PFSK-1 (cell line): ENCODE data around the gene WWC1.

Experiments
- FOXP2 ChIP-seq: optimal IDR thresholded peaks from 2 replicates; pipeline ENCODE3; 2011; ENCODE audit warnings: borderline replicate concordance, control low read depth, inconsistent platforms; ENCODE audit not compliant: insufficient read depth; ENCODE audit errors: extremely low read length, extremely low read depth
- POLR2AphosphoS5 ChIP-seq: IDR thresholded peaks from 2 replicates; pipeline ENCODE4 v1.6.1; 2012; ENCODE audit warnings: low read depth, mild to moderate bottlenecking, control low read depth, low read length, moderate library complexity
- REST ChIP-seq, 2 experiments: IDR thresholded peaks; 2 replicates each; pipeline versions ENCODE4 v1.6.1 to v1.8.0; 2011 to 2012; ENCODE audit warnings: low read depth in 2 of 2, low read length in 2 of 2, control low read depth in 1 of 2, inconsistent platforms in 1 of 2, mild to moderate bottlenecking in 1 of 2, moderate library complexity in 1 of 2; ENCODE audit not compliant: insufficient read depth in 1 of 2
- SIN3A ChIP-seq: IDR thresholded peaks from 2 replicates; pipeline ENCODE4 v1.6.1; 2012; ENCODE audit warnings: mild to moderate bottlenecking, low read length, moderate library complexity, borderline replicate concordance; ENCODE audit not compliant: insufficient read depth
- TAF1 ChIP-seq: IDR thresholded peaks from 2 replicates; pipeline ENCODE4 v1.6.1; 2012; ENCODE audit warnings: low read length, control low read depth, borderline replicate concordance; ENCODE audit not compliant: insufficient read depth

WWC1 gene

GRCh38 chr5:168356592-168356991 is 65.1 kb downstream of the WWC1 start:
- TF ChIP-seq REST (IDR thresholded peaks at IDR 0.05; ENCODE audit: insufficient read depth in 1 of 2, low read depth in 2 of 2, low read length in 2 of 2) (no peak), TAF1 (no peak), POLR2AphosphoS5 (no peak), FOXP2 (no peak), SIN3A (no peak)

- no peak for TF ChIP-seq POLR2AphosphoS5
- TF ChIP-seq FOXP2: no peak
- TF ChIP-seq TAF1: no peak
- TF ChIP-seq SIN3A: no peak
- TF ChIP-seq REST (IDR thresholded peaks at IDR 0.05; ENCODE audit: insufficient read depth in 1 of 2, low read depth in 2 of 2, low read length in 2 of 2): no peak
Measured at GRCh38 chr5:168357876-168358275, 66.4 kb downstream of the WWC1 start.

GRCh38 chr5:168359820-168360460 is 68.5 kb downstream of the WWC1 start:
- TF ChIP-seq SIN3A (no peak), TAF1 (no peak), REST (IDR thresholded peaks at IDR 0.05; ENCODE audit: insufficient read depth in 1 of 2, low read depth in 2 of 2, low read length in 2 of 2) (no peak), FOXP2 (no peak), POLR2AphosphoS5 (no peak)

GRCh38 chr5:168360521-168361285 is 69.3 kb downstream of the WWC1 start:
- TF ChIP-seq FOXP2: no peak
- TF ChIP-seq POLR2AphosphoS5: no peak
- no peak for TF ChIP-seq TAF1
- TF ChIP-seq REST (IDR thresholded peaks at IDR 0.05; ENCODE audit: insufficient read depth in 1 of 2, low read depth in 2 of 2, low read length in 2 of 2): no peak
- TF ChIP-seq SIN3A: no peak
